ENCODE data around the gene VMAC. TPM values are rescaled to one million over a fixed set of nuclear protein-coding genes. Genes with fewer than 3 reads are reported as not detected.
A peak's percentile ranks its signal among the peaks of the same experiment; 100 is the strongest.

The VMAC gene
- total and polyA plus RNA-seq, 2 donors (not counting 3 experiments of a cell fraction or from before 2014, with no cell fraction given): 4.7 to 6.9 TPM

- dilution Hi-C loops (cut with MboI; ENCODE audit: extremely low pct_ligation_motif_present, low sequenced_read_pairs): no loop called here
Observed at GRCh38 chr19:5892772-5893275, 11.8 kb upstream of the VMAC start.

More at GRCh38 chr19:5892772-5893275, 11.8 kb upstream of the VMAC start:
- TSS peak; percentile 7 for BruUV-seq (replicated peaks)
- no peaks in the 10 kb centered on the region for H3K9me1 ChIP-seq (replicated peaks; ENCODE audit: control insufficient read depth, extremely low read depth, insufficient read depth, low read length)
- no peaks in the 10 kb centered on the region for H4K20me1 ChIP-seq (replicated peaks; ENCODE audit: control insufficient read depth, extremely low read depth, insufficient read depth, low read length)
- no peak overlapping the region for H3K27ac ChIP-seq (ENCODE audit: insufficient read depth, low read depth, low read length)
- no peak overlapping the region for H3K4me2 ChIP-seq (ENCODE audit: insufficient read depth, low read length)
- ChIA-PET CTCF (interaction anchor here (1.0 to 5.0 kb wide), 4 partner anchors 65 to 129 kb away, joined by 7 to 76 read pairs (median 8); partner anchors contain the start of gene NRTN), POLR2A (no interaction called here)
- intact Hi-C loops (cut with micrococcal nuclease): loop anchor here (1.0 kb wide), 1 partner anchor 89 kb away; no protein-coding TSS in a partner anchor
- H2AFZ ChIP-seq (ENCODE audit: low read depth, low read length): no peak overlapping the region
- H3K4me1 ChIP-seq (ENCODE audit: control insufficient read depth, extremely low read depth, insufficient read depth, low read length): peaks cover 19% of the 10 kb centered on the region
- no peak for DNase-seq (ENCODE audit: low read depth, low spot score)
- no peak for TF ChIP-seq JUN (IDR thresholded peaks at IDR 0.05; ENCODE audit: borderline replicate concordance, insufficient read depth, insufficient read length, low read depth)
- TF ChIP-seq EZH2 (IDR thresholded peaks at IDR 0.05; ENCODE audit: borderline replicate concordance, low read depth, low read length, severe bottlenecking): no peak
- no peak for TF ChIP-seq POLR2AphosphoS5 (IDR thresholded peaks at IDR 0.05; ENCODE audit: insufficient read depth, low read depth, low read length)
- no peak for TF ChIP-seq FOS (IDR thresholded peaks at IDR 0.05; ENCODE audit: borderline replicate concordance, insufficient read depth, low read length)
- TF ChIP-seq MAX (IDR thresholded peaks at IDR 0.05; ENCODE audit: insufficient read depth, insufficient read length): no peak
- TF ChIP-seq CTCF (IDR thresholded peaks at IDR 0.05; ENCODE audit: extremely low read depth in 1 of 2, insufficient read depth in 1 of 2, low read depth in 1 of 2, low read length in 2 of 2): no peak
- no peak for TF ChIP-seq POLR2A (IDR thresholded peaks at IDR 0.05; ENCODE audit: low read depth, low read length)
- no peak for TF ChIP-seq MYC (IDR thresholded peaks at IDR 0.05; ENCODE audit: low read depth, low read length)
- no peak for TF ChIP-seq GATA2 (IDR thresholded peaks at IDR 0.05; ENCODE audit: insufficient read depth, insufficient read length, low read depth, low read length)
- peaks cover 0 to 12% of the 10 kb centered on the region in 2 experiments for H3K36me3 ChIP-seq (ENCODE audit: control insufficient read depth in 2 of 2, extremely low read depth in 1 of 2, insufficient read depth in 2 of 2, low read length in 2 of 2)
- H3K79me2 ChIP-seq (ENCODE audit: control insufficient read depth, insufficient read depth, low read length): no peaks in the 10 kb centered on the region
- H3K9ac ChIP-seq (replicated peaks; ENCODE audit: extremely low read depth, insufficient read depth, low read length): no peak overlapping the region
- H3K27me3 ChIP-seq (ENCODE audit: control insufficient read depth in 2 of 2, insufficient read depth in 2 of 2, low read length in 2 of 2): no peaks in the 10 kb centered on the region
- FAIRE-seq: no peak
- no peaks in the 10 kb centered on the region for H3K9me3 ChIP-seq (replicated peaks; ENCODE audit: control insufficient read depth, insufficient read depth, low read length)
- no peak overlapping the region for H3K4me3 ChIP-seq (replicated peaks in 1 of 3; ENCODE audit: insufficient read depth in 1 of 3, low read depth in 1 of 3, low read length in 3 of 3)
